ENCODE measurements around the gene AUTS2. TPM values are rescaled to one million over a fixed set of nuclear protein-coding genes. Genes with fewer than 3 reads are reported as not detected.

AUTS2 gene
- total and polyA plus RNA-seq, 10 of the 15 experiments (the other 5 are each of a cell fraction or from before 2014, with no cell fraction given) = 6.4 to 55.6 (median 21.6) TPM

- peak; percentile 40; the same call in 1 of the 2 replicates for TF ChIP-seq RAD51 (IDR thresholded peaks at IDR 0.05)
- TF ChIP-seq IKZF1 (conservative IDR thresholded peaks at IDR 0.05) = peak; percentile 59; the same call in 1 of the 2 replicates
- TF ChIP-seq MTA2 (IDR thresholded peaks at IDR 0.05; ENCODE audit: low read depth) = peak; percentile 88
- no peak for TF ChIP-seq RFX5 (IDR thresholded peaks at IDR 0.05; ENCODE audit: low read depth, low read length)
Measured at GRCh38 chr7:69661342-69661741, 63.1 kb downstream of the AUTS2 start (continued).

- 17% methylated on average over 5 of the region's 5 CpGs for WGBS (ENCODE audit: insufficient coverage, insufficient replicate concordance, low lambda C conversion rate, missing lambda C conversion rate)
- TF ChIP-seq PAX5 (IDR thresholded peaks at IDR 0.05; ENCODE audit: borderline replicate concordance, low read depth, low read length) (0 out of 2 replicates have a peak, but pooled peaks have one; percentile 17), SREBF1 (IDR thresholded peaks at IDR 0.05; ENCODE audit: low read length) (no peak), POLR2AphosphoS5 (IDR thresholded peaks at IDR 0.05; ENCODE audit: low read length) (peak; percentile 29; the same call in 1 of the 2 replicates), GATAD2B (conservative IDR thresholded peaks at IDR 0.05; ENCODE audit: low read depth) (peak; percentile 20; the same call in 1 of the 2 replicates), CREB1 (IDR thresholded peaks at IDR 0.05; ENCODE audit: low read depth) (no peak), MTA2 (IDR thresholded peaks at IDR 0.05; ENCODE audit: low read depth) (peak; percentile 71; the same call in 1 of the 2 replicates), RB1 (IDR thresholded peaks at IDR 0.05; ENCODE audit: borderline replicate concordance) (no peak), USF1 (IDR thresholded peaks at IDR 0.05; ENCODE audit: borderline replicate concordance, extremely low read length, insufficient read depth, low read depth, low read length) (no peak), DPF2 (IDR thresholded peaks at IDR 0.05) (peak; percentile 59; the same call in 1 of the 2 replicates), E2F4 (IDR thresholded peaks at IDR 0.05; ENCODE audit: low read depth, low read length) (no peak), ZNF24 (IDR thresholded peaks at IDR 0.05) (peak; percentile 71; the same call in 1 of the 2 replicates), EP300 (IDR thresholded peaks at IDR 0.05; ENCODE audit: borderline replicate concordance in 1 of 2, control insufficient read depth in 1 of 2, low read depth in 2 of 2, low read length in 2 of 2) (peak in 1 of 2 experiments; percentile 13; a peak in 1 of 4 replicates), NFXL1 (IDR thresholded peaks at IDR 0.05; ENCODE audit: borderline replicate concordance) (no peak)
Measured at GRCh38 chr7:69663911-69664832, 65.9 kb downstream of the AUTS2 start.

More at GRCh38 chr7:69663911-69664832, 65.9 kb downstream of the AUTS2 start:
- DNase-seq (ENCODE audit: low read depth, low spot score) (no peak), FAIRE-seq (no peak), ATAC-seq (peak; percentile 81)
- H3K9me3 ChIP-seq (replicated peaks; ENCODE audit: control insufficient read depth, insufficient read depth, low read length) = no peaks in the 10 kb centered on the region; the same call in 2 of the 3 replicates
- H4K20me1 ChIP-seq (ENCODE audit: control insufficient read depth, insufficient read depth) = no peaks in the 10 kb centered on the region
- peak overlapping the region; percentile 67 for H3K4me2 ChIP-seq (ENCODE audit: control insufficient read depth, insufficient read depth)
- ChIA-PET SMC1A (ENCODE audit: uncharacterized antibody, unreplicated experiment) (interaction anchor here (0.8 to 8.5 kb wide), 18 partner anchors 11 to 377 kb away, joined by 3 to 103 read pairs (median 8); no protein-coding TSS in a partner anchor), CTCF (interaction anchor here (1.0 to 2.6 kb wide), 7 partner anchors 11 to 135 kb away, joined by 3 to 11 read pairs (median 4); no protein-coding TSS in a partner anchor), POLR2A (interaction anchor here (0.8 to 3.6 kb wide), 9 partner anchors 8 to 75 kb away, joined by 3 to 38 read pairs (median 4); no protein-coding TSS in a partner anchor), RAD21 (ENCODE audit: unreplicated experiment) (interaction anchor here (0.5 to 5.2 kb wide), 26 partner anchors 9 to 1032 kb away, joined by 3 to 42 read pairs (median 4); no protein-coding TSS in a partner anchor)
- BruUV-seq (replicated peaks) = no TSS peak
- peaks cover 33% of the 10 kb centered on the region for H3K4me1 ChIP-seq (ENCODE audit: control insufficient read depth, insufficient read depth, low read length)
- H3K9ac ChIP-seq (ENCODE audit: control insufficient read depth, insufficient read depth, low read length) = no peak overlapping the region
- intact Hi-C loops (cut with micrococcal nuclease; ENCODE audit: unreplicated experiment) (loop anchor here (1.0 kb wide), 1 partner anchor 10 kb away; no protein-coding TSS in a partner anchor), in situ Hi-C loops (cut with MboI) (no loop called here)
- peak overlapping the region; percentile 6; the same call in 1 of the 2 replicates for H3K27ac ChIP-seq (ENCODE audit: control insufficient read depth, insufficient read depth)
- H3K4me3 ChIP-seq = no peak overlapping the region
- H3K27me3 ChIP-seq (replicated peaks in 1 of 2; ENCODE audit: control insufficient read depth in 2 of 2, insufficient read depth in 2 of 2, low read length in 1 of 2) = no peaks in the 10 kb centered on the region
- no peaks in the 10 kb centered on the region for H3K36me3 ChIP-seq (ENCODE audit: control insufficient read depth in 2 of 2, insufficient read depth in 2 of 2, low read length in 1 of 2)
- no peak overlapping the region for H2AFZ ChIP-seq (ENCODE audit: control insufficient read depth, low read depth, low read length)
- H3K79me2 ChIP-seq (ENCODE audit: control insufficient read depth, insufficient read depth, low read length) = peaks cover 17% of the 10 kb centered on the region

All from GM12878 (cell line).